C4-2B (cell line): ENCODE measurements around the gene PLXDC2.
A peak's percentile ranks its signal among the peaks of the same experiment; 100 is the strongest.

Experiments used
- CTCF ChIP-seq: fragments of 450-650 bp; conservative IDR thresholded peaks from 2 replicates; pipeline ENCODE4 v1.5.1; 2017; ENCODE audit warnings: mild to moderate bottlenecking
- ZFX ChIP-seq: fragments of 450-650 bp; IDR thresholded peaks from 2 replicates; pipeline ENCODE4 v1.6.1; 2017

GRCh38 chr10:19817231-19817933 is 1.1 kb downstream of the PLXDC2 start:
- TF ChIP-seq CTCF (peak; percentile 21; the same call in 1 of the 2 replicates), ZFX (no peak)
